Activated CD8-positive, alpha-beta memory T cell treated with anti-CD3 and anti-CD28 coated beads, Interleukin-2, amount 50 U/mL, for 48 hours (primary cell): Measurements from ENCODE around the gene SAMD11.

Experiments
- DNase-seq: peaks from one replicate; pipeline ENCODE4 v3.0.0-alpha.2; 2020

SAMD11 gene

DNA sequence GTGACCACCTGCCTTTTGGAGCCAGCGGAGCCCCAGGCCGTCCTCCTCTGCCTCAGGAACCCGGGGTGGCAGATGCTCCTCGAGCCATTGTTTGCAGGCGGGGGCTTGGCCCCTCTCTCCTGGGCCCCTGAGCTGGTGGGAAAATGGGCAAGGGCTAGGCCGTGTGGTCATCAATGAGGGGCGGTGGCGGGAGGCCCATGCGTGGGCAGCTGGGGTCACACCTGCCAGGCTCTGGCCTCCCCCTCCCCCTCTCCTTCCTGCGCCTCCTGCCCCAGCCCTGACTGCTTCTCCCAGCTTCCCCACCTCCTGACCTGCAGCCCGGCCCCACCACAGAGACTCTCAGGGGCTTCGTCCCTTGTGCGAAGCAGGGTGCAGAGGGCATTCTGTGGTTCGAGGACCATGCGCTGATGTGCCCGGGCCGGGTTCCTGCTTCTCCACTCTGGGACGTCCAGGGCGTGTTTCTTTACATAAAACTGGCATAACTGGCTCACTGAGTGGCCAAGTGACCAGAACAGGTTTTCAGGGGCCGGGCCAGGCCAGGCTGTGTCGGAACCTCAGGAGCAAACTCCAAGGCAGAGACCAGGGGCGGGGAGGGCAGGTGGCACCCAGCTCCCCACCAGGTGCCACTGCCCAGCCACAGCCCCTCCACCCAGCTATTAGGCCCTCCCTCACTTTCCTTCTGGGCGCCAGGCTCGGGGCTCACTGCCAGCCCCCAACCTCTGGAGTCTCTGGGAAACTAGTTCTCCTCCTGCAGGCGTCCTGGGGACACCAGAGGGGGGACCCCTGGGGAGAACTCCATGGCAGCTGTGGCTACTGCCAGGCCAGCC is 9.3 kb downstream of the SAMD11 start:
- DNase-seq: no peak

- DNase-seq: no peak
Measured at GRCh38 chr1:933603-933940, 9.8 kb downstream of the SAMD11 start.

GRCh38 chr1:934991-935750 is 11.4 kb downstream of the SAMD11 start:
- no peak for DNase-seq

- DNase-seq: no peak
Measured at GRCh38 chr1:935751-936231, 12.1 kb downstream of the SAMD11 start.

GRCh38 chr1:936348-937264 is 12.9 kb downstream of the SAMD11 start:
- no peak for DNase-seq

- DNase-seq: no peak
Measured at GRCh38 chr1:937521-937920, 13.8 kb downstream of the SAMD11 start.

DNA sequence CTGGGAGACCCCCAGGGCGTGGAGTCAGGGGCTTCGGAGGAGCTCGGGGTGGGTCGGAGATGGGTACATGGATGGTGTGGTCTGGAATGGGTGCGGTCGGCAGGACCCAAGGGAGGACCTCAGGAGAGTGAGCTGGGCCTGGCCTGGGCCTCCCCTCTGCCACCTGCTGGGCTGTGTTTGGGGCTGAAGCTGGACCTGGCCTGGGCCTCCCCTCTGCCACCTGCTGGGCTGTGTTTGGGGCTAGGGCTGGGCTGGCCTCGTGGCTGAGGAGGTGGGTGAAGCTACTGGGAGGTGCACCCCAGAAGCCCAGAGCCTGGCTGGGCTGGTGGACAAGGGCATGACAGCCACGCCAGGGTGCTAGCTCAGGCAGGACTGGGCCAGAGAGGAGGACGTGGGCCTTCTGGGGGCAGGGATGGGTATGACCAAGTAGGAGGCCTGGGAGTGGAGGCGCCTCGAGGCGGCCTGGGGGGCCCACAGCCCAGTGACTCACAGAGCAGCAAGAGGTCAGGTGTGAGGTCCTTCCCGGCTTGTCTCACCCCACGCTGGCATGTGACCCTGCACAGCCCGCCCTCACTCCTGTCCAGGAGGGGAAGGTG is 14.5 kb downstream of the SAMD11 start:
- no peak for DNase-seq

DNA sequence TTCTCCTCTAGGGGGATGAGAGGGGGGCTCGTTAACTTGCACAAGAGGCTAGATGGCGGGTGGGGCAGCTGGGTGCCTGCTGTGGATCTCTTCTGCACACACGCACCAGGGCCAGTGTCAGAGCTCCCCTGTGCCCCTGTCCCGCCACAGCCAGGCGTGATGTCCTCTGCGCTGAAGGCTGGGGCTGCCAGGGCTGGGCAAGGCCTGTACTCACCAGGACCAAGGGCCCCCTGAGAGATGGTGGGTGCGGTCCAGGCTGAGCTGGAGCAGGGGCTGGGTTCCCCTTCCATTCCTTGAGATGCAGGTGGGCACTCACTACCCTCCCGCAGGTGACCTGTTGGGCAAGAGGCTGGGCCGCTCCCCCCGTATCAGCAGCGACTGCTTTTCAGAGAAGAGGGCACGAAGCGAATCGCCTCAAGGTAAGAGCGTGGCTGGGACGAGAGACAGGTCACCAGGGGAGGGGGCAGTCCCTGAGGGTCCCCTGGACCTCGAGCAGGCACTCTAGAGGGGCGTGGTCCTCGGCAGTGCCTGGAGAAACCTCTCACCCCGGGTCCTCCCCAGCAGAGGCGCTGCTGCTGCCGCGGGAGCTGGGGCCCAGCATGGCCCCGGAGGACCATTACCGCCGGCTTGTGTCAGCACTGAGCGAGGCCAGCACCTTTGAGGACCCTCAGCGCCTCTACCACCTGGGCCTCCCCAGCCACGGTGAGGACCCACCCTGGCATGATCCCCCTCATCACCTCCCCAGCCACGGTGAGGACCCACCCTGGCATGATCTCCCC is 15.2 kb downstream of the SAMD11 start:
- no peak for DNase-seq

DNA sequence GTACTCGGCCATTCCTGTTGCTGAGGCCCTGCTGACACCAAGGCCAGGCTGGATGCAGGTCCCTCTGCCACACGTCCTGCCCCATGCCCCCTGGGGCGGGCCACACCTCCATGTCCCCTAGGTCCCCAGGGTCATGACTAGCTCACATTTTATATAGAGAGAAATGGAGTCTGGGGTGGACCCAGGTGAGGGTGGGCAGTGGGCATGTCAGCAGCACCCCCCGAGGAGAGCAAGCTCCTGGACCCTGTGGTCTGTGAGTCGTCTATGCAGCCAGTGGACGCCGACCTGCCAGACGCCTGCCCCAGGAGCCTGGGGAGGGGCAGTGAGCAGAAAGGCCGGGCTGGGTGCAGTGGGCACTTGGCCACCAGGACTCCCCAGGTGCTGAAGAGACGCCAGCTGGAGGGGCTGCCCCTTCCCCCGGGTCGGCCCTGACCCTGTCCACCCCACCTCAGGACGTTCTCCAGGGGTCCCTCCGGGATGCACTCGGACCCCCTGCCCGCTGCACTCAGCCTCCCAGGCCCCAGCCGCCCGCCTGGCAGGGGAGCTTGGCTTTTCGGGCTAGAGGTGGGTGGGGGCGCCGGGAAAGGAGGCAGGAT is 15.9 kb downstream of the SAMD11 start:
- no peak for DNase-seq

DNA sequence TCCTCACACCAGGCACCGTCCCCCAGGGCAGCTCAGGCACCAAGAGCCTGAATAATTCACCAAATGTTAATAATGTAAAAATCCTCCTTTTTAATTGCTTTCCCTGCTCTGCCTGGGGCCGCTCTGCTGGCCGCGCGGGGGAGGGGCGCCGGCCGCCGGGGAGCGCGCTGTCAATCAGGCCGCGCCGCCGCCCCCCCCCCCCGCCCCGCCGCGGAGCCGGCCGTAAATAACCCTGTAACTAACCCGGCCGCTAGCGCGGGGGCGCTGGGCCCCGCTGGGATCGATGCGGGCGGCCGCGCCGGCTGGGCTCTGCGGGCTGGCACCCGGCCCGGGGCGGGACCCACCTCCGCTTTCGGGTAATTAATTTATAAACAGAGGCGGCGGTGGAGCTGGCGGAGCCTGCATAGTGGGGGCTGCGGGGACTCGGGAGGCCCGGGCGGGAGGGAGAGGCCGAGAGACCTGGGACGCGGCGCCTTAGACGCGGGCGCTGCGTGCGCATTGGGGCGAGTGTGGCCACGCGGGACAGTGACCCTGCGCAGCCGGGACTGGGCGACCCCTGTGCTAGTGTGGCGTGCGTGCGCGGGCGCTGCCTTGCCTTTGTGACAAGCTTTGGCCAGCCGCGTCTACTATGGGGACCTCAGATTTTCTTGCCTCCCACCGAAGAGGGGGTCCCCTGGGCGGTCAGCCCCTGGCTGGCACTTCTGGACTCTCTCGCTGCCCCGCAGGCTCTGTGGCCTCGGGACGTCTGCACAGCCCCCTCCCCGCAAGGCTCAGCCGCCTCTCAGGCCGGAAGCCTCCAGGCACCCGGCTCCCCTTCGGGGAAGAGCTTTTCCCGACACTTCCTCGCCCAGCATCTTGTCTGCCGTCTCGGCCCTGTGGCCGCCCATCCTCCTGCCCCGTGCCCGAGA is 16.6 kb downstream of the SAMD11 start:
- DNase-seq: peak; percentile 57

- peak; percentile 65 for DNase-seq
Measured at GRCh38 chr1:941015-941587, 17.4 kb downstream of the SAMD11 start.

GRCh38 chr1:941588-942383 is 18.1 kb downstream of the SAMD11 start:
- peak; percentile 71 for DNase-seq

DNA sequence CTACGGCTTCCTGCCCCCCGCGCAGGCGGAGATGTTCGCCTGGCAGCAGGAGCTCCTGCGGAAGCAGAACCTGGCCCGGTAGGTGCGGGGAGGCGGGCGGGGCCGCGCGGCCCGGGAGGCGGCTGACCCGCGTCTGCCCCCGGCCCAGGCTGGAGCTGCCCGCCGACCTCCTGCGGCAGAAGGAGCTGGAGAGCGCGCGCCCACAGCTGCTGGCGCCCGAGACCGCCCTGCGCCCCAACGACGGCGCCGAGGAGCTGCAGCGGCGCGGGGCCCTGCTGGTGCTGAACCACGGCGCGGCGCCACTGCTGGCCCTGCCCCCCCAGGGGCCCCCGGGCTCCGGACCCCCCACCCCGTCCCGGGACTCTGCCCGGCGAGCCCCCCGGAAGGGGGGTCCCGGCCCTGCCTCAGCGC is 18.7 kb downstream of the SAMD11 start:
- peak; percentile 59 for DNase-seq

GRCh38 chr1:942864-943533 is 19.3 kb downstream of the SAMD11 start:
- DNase-seq: peak; percentile 54

- no peak for DNase-seq
Measured at GRCh38 chr1:943545-944340, 20.0 kb downstream of the SAMD11 start.

DNA sequence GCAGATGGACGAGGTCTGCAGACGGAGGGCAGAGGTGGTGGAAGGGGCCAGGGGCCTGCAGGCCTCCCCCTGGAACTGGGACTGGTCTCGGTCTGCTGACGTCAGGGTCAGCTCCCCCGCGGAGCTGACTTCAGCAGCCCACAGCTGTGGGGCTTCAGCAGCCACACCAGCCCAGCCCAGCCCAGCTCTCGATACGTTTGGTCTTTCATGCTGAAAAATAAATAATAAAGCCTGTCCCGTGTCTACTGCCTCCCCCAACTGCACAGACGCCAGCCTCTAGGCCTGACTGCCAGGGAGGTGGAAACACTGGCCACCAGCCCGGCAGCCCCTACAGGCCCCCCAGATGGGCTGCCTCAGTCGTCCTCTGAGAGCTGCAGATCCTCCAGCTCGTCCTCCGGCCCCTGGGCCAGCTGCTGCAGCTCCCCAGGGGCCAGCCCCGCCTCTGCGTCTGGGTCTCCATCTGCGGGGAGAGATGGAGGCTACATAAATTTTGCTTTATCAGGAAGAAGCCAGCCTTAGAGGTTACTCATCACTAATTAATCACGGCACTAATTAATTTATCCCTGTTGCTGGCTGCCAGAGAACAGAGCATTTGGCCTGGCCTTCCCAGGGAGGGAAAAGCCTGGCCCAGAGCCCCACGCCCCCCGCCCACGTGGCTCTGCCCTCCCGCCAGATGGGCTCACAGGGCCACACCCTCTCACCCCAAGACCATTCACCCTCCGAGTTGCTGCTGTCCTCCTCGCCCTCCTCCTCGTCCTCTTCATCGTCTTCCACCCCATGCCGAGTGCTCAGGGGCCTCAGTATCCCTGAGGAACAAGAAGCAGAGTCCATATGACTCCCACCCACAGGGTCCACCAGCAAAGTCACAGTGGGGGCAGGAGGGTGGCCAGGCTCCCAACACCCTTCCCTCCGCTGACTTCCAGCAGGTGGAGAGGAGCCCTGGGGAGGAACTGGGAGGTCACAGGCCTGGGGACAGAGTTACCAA is 20.9 kb downstream of the SAMD11 start:
- DNase-seq: no peak
